Dendritic cell treated with granulocyte-macrophage colony-stimulating factor and Interleukin-4, amounts not matched to agents 40 ng/mL and 50 ng/mL, for 4 days (primary cell): ENCODE measurements around the gene HINT2.

ENCODE experiments used
- H3K27ac Mint-ChIP-seq: one replicate; pipeline ENCODE4 v1.8.0; 2022; ENCODE audit warnings: mild to moderate bottlenecking, mixed read lengths
- H3K27me3 Mint-ChIP-seq: one replicate; pipeline ENCODE4 v1.8.0; 2022; ENCODE audit warnings: mild to moderate bottlenecking, mixed read lengths
- H3K36me3 Mint-ChIP-seq: one replicate; pipeline ENCODE4 v1.8.0; 2022; ENCODE audit warnings: low read depth, mixed read lengths
- H3K4me1 Mint-ChIP-seq: one replicate; pipeline ENCODE4 v1.8.0; 2022; ENCODE audit warnings: low read depth, mixed read lengths
- H3K4me3 Mint-ChIP-seq: one replicate; pipeline ENCODE4 v1.8.0; 2022; ENCODE audit warnings: mild to moderate bottlenecking, moderate library complexity, mixed read lengths
- H3K9me3 Mint-ChIP-seq: one replicate; pipeline ENCODE4 v1.8.0; 2022; ENCODE audit warnings: mixed read lengths
- intact Hi-C: fragments of 100-400 bp; cut with micrococcal nuclease; formaldehyde crosslinking; loops from one replicate; pipeline ENCODE4 v1.15.0; 2022

Gene HINT2

DNA sequence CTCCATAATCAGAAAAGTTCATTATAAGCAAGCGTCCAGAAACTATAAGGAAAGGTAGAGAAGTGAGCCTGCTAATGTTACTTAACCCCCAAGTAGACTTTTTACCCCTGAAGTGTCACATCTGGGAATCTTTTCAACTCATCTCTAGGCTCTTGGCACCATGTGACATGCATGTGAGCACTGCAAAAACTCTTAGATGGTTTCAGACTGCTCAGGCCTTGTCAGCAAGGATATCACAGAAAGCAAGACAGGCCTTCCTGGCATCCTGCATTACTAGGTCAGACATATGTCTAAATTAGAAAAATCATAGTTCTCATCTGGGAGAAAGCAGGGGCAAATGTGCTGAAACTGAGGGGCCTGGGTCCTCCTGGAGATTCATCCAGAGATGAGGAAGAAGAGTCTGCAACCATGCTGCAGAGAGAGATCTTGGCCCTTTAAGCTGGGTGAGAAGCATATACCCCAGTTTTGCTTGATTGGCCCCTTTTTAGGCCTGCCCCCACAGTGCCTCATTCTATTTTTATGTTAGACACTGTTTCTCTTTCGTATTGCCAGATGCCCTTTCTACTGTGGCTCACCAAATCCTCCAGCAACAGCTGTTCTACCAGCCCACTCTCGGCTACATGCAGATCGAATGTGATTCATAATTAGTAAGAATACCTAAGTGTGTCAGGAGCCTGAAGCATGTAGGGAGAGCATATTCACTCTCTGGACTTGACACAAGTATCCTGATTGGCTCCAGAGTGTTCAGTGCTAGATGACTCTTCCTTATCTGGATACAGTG, 33.1 kb upstream of the HINT2 start:
- Mint-ChIP-seq H3K27ac (no peak overlapping the region), H3K27me3 (peaks cover 78% of the 10 kb centered on the region), H3K36me3 (no peaks in the 10 kb centered on the region), H3K9me3 (no peaks in the 10 kb centered on the region), H3K4me3 (no peak overlapping the region), H3K4me1 (peaks cover 47% of the 10 kb centered on the region)
- intact Hi-C loops = loop anchor here (5.0 kb wide), 1 partner anchor 34 kb away; no protein-coding TSS in a partner anchor

- H3K4me3 Mint-ChIP-seq = no peak overlapping the region
- H3K36me3 Mint-ChIP-seq = no peaks in the 10 kb centered on the region
- H3K4me1 Mint-ChIP-seq = peaks cover 66% of the 10 kb centered on the region
- H3K9me3 Mint-ChIP-seq = no peaks in the 10 kb centered on the region
- intact Hi-C loops = loop anchor here (2.0 to 5.0 kb wide), 2 partner anchors 17 to 36 kb away; partner anchors contain the start of genes FAM221B and TMEM8B
- H3K27me3 Mint-ChIP-seq = peaks cover 75% of the 10 kb centered on the region
- no peak overlapping the region for H3K27ac Mint-ChIP-seq
Observed at GRCh38 chr9:35845824-35846771, 31.3 kb upstream of the HINT2 start.

GRCh38 chr9:35844628-35845270, 29.9 kb upstream of the HINT2 start:
- Mint-ChIP-seq H3K27ac (peak overlapping the region; percentile 76), H3K4me3 (no peak overlapping the region), H3K36me3 (peaks cover 8% of the 10 kb centered on the region), H3K4me1 (peaks cover 79% of the 10 kb centered on the region), H3K9me3 (peaks cover 10% of the 10 kb centered on the region), H3K27me3 (peaks cover 82% of the 10 kb centered on the region)
- intact Hi-C loops = loop anchor here (2.0 to 5.0 kb wide), 2 partner anchors 16 to 38 kb away; partner anchors contain the start of genes FAM221B and TMEM8B

- H3K27me3 Mint-ChIP-seq = peaks cover 83% of the 10 kb centered on the region
- peaks cover 91% of the 10 kb centered on the region for H3K4me1 Mint-ChIP-seq
- peaks cover 12% of the 10 kb centered on the region for H3K9me3 Mint-ChIP-seq
- H3K27ac Mint-ChIP-seq = no peak overlapping the region
- intact Hi-C loops = no loop called here
- no peak overlapping the region for H3K4me3 Mint-ChIP-seq
- peaks cover 8% of the 10 kb centered on the region for H3K36me3 Mint-ChIP-seq
Observed at GRCh38 chr9:35842795-35843194, 28.0 kb upstream of the HINT2 start.

DNA sequence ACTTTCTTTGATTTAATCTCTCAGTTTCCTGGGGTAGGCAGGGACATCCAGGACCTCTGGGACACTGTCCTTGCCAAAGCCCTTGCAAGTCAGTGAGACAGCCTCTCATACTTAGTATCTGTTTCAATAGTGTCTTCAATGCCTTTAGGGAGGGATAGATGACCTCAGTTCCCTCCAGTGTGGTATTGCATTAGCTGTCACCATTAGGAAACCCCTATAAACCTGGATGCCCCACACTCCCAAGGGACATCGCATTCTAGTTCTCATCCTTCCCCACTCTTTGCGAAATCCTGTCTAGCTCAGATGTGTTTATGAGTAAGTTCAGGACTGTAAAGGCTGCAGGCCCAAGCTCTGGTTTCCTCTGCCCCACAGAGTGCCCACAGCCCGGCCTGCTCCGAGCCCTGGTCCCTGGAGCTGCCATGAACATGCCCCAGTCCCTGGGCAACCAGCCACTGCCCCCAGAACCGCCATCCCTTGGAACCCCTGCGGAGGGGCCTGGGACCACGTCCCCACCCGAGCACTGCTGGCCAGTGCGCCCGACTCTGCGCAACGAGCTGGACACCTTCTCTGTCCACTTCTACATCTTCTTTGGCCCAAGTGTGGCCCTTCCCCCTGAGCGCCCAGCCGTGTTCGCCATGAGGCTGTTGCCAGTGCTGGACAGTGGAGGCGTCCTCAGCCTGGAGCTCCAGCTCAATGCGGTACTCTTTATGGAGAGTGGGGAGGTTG, 27.3 kb upstream of the HINT2 start:
- Mint-ChIP-seq H3K9me3 (peaks cover 12% of the 10 kb centered on the region), H3K36me3 (peaks cover 8% of the 10 kb centered on the region), H3K4me3 (no peak overlapping the region), H3K4me1 (peaks cover 91% of the 10 kb centered on the region), H3K27me3 (peaks cover 83% of the 10 kb centered on the region), H3K27ac (no peak overlapping the region)
- intact Hi-C loops = no loop called here

GRCh38 chr9:35841645-35841900, 26.7 kb upstream of the HINT2 start:
- H3K9me3 Mint-ChIP-seq = peaks cover 12% of the 10 kb centered on the region
- peaks cover 8% of the 10 kb centered on the region for H3K36me3 Mint-ChIP-seq
- intact Hi-C loops = no loop called here
- H3K27ac Mint-ChIP-seq = no peak overlapping the region
- H3K4me1 Mint-ChIP-seq = peaks cover 90% of the 10 kb centered on the region
- H3K4me3 Mint-ChIP-seq = no peak overlapping the region
- H3K27me3 Mint-ChIP-seq = peaks cover 83% of the 10 kb centered on the region

DNA sequence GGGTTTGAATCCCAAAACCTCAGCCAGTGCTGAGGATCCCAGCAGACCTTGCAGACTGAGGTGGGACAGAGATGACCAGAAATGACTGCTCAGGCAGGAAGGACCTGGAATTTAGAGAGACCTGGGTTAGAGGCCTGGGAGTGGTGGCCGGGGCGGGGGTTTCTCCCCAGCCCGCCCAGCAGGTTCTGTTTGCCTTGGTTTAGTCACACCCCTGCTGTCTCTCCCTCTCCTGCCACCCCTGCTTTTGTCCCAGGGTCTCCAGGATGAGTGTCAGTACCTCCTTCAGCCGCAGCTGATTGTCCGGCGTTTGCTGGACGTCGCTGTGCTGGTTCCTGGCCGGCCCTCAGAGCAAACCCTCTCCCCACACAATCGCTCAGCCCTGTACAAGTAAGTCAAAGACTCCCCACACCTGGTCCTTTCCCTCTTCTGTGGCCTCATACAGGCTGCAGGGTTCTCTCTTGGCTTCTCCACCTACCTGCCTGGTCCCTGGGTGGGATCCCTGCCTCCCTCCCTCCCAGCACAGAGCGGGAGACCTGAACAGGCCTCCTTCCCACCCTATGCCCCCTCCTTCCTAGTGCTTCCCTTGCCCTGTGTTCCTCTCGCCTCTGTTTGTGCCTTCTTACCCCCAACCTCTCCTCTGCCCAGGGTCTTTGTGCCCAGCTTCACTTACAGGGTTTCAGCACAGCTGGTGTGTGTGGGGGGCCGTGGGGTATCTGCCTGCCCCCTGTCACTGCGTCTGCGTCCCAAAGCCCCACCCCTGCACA, 26.2 kb upstream of the HINT2 start:
- Mint-ChIP-seq H3K4me3 (no peak overlapping the region), H3K4me1 (peaks cover 92% of the 10 kb centered on the region), H3K27ac (no peak overlapping the region), H3K36me3 (peaks cover 8% of the 10 kb centered on the region), H3K27me3 (peaks cover 83% of the 10 kb centered on the region), H3K9me3 (peaks cover 12% of the 10 kb centered on the region)
- intact Hi-C loops = no loop called here

- Mint-ChIP-seq H3K36me3 (peaks cover 8% of the 10 kb centered on the region), H3K4me3 (no peak overlapping the region), H3K27ac (peak overlapping the region; percentile 25), H3K9me3 (peaks cover 12% of the 10 kb centered on the region), H3K27me3 (peaks cover 87% of the 10 kb centered on the region), H3K4me1 (peaks cover 95% of the 10 kb centered on the region)
- intact Hi-C loops = loop anchor here (5.0 kb wide), 1 partner anchor 37 kb away; no protein-coding TSS in a partner anchor
Observed at GRCh38 chr9:35839926-35840325, 25.1 kb upstream of the HINT2 start.

DNA sequence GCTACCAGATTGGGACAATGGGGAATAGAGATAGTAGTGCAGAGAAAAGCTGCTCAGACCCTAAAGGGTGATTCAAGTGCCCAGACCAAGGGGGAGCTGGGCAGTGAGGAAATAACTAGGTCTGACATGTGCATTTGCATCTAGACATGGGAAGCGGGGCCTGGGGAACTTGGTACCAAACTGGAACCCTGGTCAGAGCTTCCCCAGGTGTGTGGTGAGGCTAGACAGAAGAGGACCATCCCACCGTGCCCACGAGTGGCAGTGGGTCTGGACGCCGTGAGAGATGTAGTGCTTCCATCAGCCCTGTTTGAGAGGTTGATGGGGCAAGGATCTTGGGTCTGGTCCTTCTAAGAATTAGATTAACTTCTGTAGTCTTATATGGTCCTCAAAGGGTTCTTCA, 21.8 kb upstream of the HINT2 start:
- peaks cover 8% of the 10 kb centered on the region for H3K36me3 Mint-ChIP-seq
- intact Hi-C loops = loop anchor here (5.0 kb wide), 1 partner anchor 41 kb away; no protein-coding TSS in a partner anchor
- peaks cover 94% of the 10 kb centered on the region for H3K4me1 Mint-ChIP-seq
- H3K9me3 Mint-ChIP-seq = peaks cover 12% of the 10 kb centered on the region
- H3K27me3 Mint-ChIP-seq = peaks cover 86% of the 10 kb centered on the region
- no peak overlapping the region for H3K4me3 Mint-ChIP-seq
- H3K27ac Mint-ChIP-seq = no peak overlapping the region

GRCh38 chr9:35835766-35836165, 20.9 kb upstream of the HINT2 start:
- H3K27ac Mint-ChIP-seq = no peak overlapping the region
- intact Hi-C loops = loop anchor here (5.0 kb wide), 1 partner anchor 42 kb away; no protein-coding TSS in a partner anchor
- peaks cover 8% of the 10 kb centered on the region for H3K36me3 Mint-ChIP-seq
- H3K4me3 Mint-ChIP-seq = no peak overlapping the region
- peaks cover 94% of the 10 kb centered on the region for H3K4me1 Mint-ChIP-seq
- peaks cover 12% of the 10 kb centered on the region for H3K9me3 Mint-ChIP-seq
- peaks cover 82% of the 10 kb centered on the region for H3K27me3 Mint-ChIP-seq

DNA sequence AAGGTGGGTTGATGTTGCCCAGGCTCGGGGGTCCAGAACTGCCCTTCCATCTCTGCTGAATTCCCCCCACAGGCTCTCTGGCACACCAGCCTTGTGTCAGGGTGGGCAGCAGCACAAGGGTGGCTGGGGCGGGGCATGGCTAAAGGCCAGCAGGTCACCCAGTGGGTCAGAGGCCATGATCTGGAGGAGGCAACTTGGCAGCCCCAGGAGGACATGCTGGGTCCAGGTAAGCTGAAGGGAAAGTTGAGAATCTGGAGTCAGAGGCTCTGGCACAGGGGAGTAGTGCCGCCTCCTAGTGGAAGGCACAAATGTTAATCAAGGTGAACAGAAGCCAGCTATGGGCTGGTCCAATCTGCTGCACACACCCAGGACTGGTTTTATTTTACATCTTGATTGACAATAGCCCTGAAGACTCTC, 20.4 kb upstream of the HINT2 start:
- intact Hi-C loops = loop anchor here (5.0 kb wide), 1 partner anchor 42 kb away; no protein-coding TSS in a partner anchor
- H3K27me3 Mint-ChIP-seq = peaks cover 79% of the 10 kb centered on the region
- H3K4me1 Mint-ChIP-seq = peaks cover 94% of the 10 kb centered on the region

GRCh38 chr9:35834260-35835215, 19.7 kb upstream of the HINT2 start:
- H3K9me3 Mint-ChIP-seq = peaks cover under 1% of the 10 kb centered on the region
- H3K36me3 Mint-ChIP-seq = no peaks in the 10 kb centered on the region
- peaks cover 77% of the 10 kb centered on the region for H3K27me3 Mint-ChIP-seq
- peaks cover 95% of the 10 kb centered on the region for H3K4me1 Mint-ChIP-seq
- peak overlapping the region; percentile 13 for H3K27ac Mint-ChIP-seq
- H3K4me3 Mint-ChIP-seq = no peak overlapping the region
- intact Hi-C loops = loop anchor here (5.0 kb wide), 1 partner anchor 43 kb away; no protein-coding TSS in a partner anchor

More for the DNA sequence above, 20.4 kb upstream of the HINT2 start:
- peaks cover 5% of the 10 kb centered on the region for H3K36me3 Mint-ChIP-seq
- no peak overlapping the region for H3K4me3 Mint-ChIP-seq
- H3K9me3 Mint-ChIP-seq = peaks cover 7% of the 10 kb centered on the region
- no peak overlapping the region for H3K27ac Mint-ChIP-seq
